Measurements from ENCODE around the gene HPCAL4. TPM values are rescaled to one million over a fixed set of nuclear protein-coding genes. Genes with fewer than 3 reads are reported as not detected.
A peak's percentile ranks its signal among the peaks of the same experiment; 100 is the strongest.

HPCAL4 gene
- polyA plus RNA-seq, 4 donors = 0.86 to 1.7 (median 1.0) TPM

GRCh38 chr1:39653546-39654031, 37.6 kb downstream of the HPCAL4 start:
- DNase-seq (ENCODE audit: low read depth in 4 of 4, low spot score in 3 of 4) = peak in 3 of 4 donors; percentile 51 to 74 (median 72)

GRCh38 chr1:39652554-39652953, 38.7 kb downstream of the HPCAL4 start:
- DNase-seq (ENCODE audit: low read depth in 4 of 4, low spot score in 3 of 4) = no peak

GRCh38 chr1:39652105-39652504, 39.1 kb downstream of the HPCAL4 start:
- no peak for DNase-seq (ENCODE audit: low read depth in 4 of 4, low spot score in 3 of 4)

GRCh38 chr1:39650431-39650830, 40.8 kb downstream of the HPCAL4 start:
- DNase-seq (ENCODE audit: low read depth in 4 of 4, low spot score in 3 of 4) = no peak

- DNase-seq (ENCODE audit: low read depth in 4 of 4, low spot score in 3 of 4) = no peak
These were observed 41.5 kb downstream of the HPCAL4 start for GRCh38 chr1:39649636-39650185.

- DNase-seq (ENCODE audit: low read depth in 4 of 4, low spot score in 3 of 4) = no peak
These were observed 42.7 kb downstream of the HPCAL4 start for GRCh38 chr1:39648496-39648895.

- no peak for DNase-seq (ENCODE audit: low read depth in 4 of 4, low spot score in 3 of 4)
These were observed 44.0 kb downstream of the HPCAL4 start for GRCh38 chr1:39647247-39647646.

GRCh38 chr1:39646232-39647081, 44.8 kb downstream of the HPCAL4 start:
- peak; percentile 58 to 70 (median 64) for DNase-seq (ENCODE audit: low read depth in 4 of 4, low spot score in 3 of 4)

GRCh38 chr1:39645411-39646043, 45.7 kb downstream of the HPCAL4 start:
- DNase-seq (ENCODE audit: low read depth in 4 of 4, low spot score in 3 of 4) = no peak

- DNase-seq (ENCODE audit: low read depth in 4 of 4, low spot score in 3 of 4) = no peak
These were observed 47.5 kb downstream of the HPCAL4 start for GRCh38 chr1:39643705-39644104.

- no peak for DNase-seq (ENCODE audit: low read depth in 4 of 4, low spot score in 3 of 4)
These were observed 48.4 kb downstream of the HPCAL4 start for GRCh38 chr1:39642796-39643195.

GRCh38 chr1:39640861-39641260, 50.4 kb downstream of the HPCAL4 start:
- no peak for DNase-seq (ENCODE audit: low read depth in 4 of 4, low spot score in 3 of 4)

GRCh38 chr1:39639305-39640130, 51.7 kb downstream of the HPCAL4 start, which contains the start of gene HEYL:
Gene HEYL, minus strand, starts transcription at chr1:39639643. Its CDS starts 18 bp downstream, at chr1:39639625.
- DNase-seq (ENCODE audit: low read depth in 4 of 4, low spot score in 3 of 4) = peak in 1 of 4 donors; percentile 48

- DNase-seq (ENCODE audit: low read depth in 4 of 4, low spot score in 3 of 4) = no peak
These were observed 52.3 kb downstream of the HPCAL4 start for GRCh38 chr1:39638965-39639304.

GRCh38 chr1:39637361-39637760, 53.9 kb downstream of the HPCAL4 start:
- no peak for DNase-seq (ENCODE audit: low read depth in 4 of 4, low spot score in 3 of 4)

GRCh38 chr1:39635871-39636210, 55.4 kb downstream of the HPCAL4 start:
- DNase-seq (ENCODE audit: low read depth in 4 of 4, low spot score in 3 of 4) = no peak

- no peak for DNase-seq (ENCODE audit: low read depth in 4 of 4, low spot score in 3 of 4)
These were observed 55.9 kb downstream of the HPCAL4 start for GRCh38 chr1:39635205-39635870.

GRCh38 chr1:39633422-39633821, 57.8 kb downstream of the HPCAL4 start:
- DNase-seq (ENCODE audit: low read depth in 4 of 4, low spot score in 3 of 4) = no peak

- DNase-seq (ENCODE audit: low read depth in 4 of 4, low spot score in 3 of 4) = peak in 2 of 4 donors; percentile 51 to 63
These were observed 58.4 kb downstream of the HPCAL4 start for GRCh38 chr1:39632682-39633417.

- no peak for DNase-seq (ENCODE audit: low read depth in 4 of 4, low spot score in 3 of 4)
These were observed 58.9 kb downstream of the HPCAL4 start for GRCh38 chr1:39632323-39632681.

Data from right renal pelvis (tissue), 4 donors.